GM18907 (cell line): Measurements from ENCODE around the gene SIRPB2.
A peak's percentile ranks its signal among the peaks of the same experiment; 100 is the strongest.

ENCODE experiments used
- ATAC-seq: cut with Tn5 transposase; IDR thresholded peaks from one replicate; pipeline ENCODE4 v1.9.1; 2021; ENCODE audit warnings: mild to moderate bottlenecking, moderate library complexity; ENCODE audit not compliant: unreplicated experiment

SIRPB2 gene

DNA sequence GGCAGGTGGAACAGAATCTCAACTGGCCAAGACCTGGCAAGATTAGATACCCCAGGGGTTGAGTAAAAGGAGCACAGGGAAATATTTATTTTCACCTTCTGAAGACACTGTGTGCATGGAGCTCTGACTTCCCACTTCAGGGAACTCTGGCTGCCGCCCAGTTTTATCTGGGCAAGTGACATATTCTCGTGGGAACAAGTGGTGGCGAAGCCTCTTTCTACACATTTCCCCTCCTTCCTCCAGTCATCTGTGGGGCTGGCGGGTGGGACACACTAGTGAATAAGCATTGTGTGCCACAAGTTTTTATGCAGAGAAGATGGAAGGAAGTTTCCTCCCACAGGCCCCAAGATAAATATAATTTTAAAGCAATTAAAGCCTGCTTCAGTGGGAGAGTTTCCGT, 48.1 kb downstream of the SIRPB2 start:
- no peak for ATAC-seq

DNA sequence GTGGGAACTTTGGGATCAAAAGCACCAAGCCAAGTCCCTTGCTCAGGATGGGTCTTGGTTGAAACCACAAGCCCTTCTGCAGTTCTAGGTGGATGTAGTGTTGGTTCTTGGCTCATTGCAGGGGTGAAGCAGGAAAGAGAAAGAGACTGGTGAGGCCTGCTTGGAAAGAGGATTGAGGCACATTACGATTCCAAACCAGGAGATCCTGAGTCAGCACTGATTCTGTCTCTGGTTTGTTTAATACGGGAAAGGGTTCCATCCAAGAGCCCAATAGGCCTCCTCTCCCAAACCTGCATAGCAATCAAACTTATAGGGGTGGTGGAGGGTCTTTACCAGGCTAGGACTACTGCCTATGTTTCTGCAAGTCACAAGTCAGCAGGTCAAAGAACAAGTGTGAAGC, 48.9 kb downstream of the SIRPB2 start:
- no peak for ATAC-seq

DNA sequence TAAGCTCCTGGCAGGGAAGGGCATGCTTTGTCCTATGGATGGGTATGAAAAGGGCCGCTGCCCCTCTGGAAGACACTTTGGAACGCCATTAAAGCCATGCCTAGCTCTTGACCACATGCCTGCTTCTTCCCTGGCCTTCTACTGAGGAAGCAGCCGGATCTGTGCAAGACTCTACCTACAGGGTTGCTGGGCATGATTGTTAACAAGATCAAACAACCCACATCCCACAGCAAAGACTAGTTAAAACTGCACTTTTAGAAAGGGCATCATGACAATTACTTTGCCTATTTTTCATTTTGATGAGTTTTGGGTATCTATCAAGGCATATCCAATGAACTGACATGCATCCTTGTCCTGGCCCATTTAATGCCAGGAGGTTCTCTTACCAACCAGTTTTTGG, 50.1 kb downstream of the SIRPB2 start:
- no peak for ATAC-seq

DNA sequence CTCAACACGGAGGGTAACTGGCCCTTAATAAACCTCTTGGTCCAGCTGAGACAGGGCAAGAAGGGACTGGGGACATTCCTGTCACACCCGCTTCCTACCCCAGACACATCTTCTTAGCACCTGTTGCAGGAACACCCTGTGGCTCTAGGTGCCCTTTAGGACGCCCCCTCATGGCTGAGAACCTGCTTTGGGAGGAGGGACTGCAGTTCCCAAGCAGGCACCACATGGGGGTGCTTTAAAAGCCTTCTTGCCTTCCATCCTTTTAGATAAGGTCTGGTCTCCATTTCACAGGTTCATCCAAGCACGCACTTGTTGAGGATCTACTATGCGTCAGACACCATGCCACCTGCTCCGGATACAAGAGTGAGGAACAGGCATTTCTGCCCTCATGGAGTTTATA, 51.2 kb downstream of the SIRPB2 start:
- no peak for ATAC-seq

DNA sequence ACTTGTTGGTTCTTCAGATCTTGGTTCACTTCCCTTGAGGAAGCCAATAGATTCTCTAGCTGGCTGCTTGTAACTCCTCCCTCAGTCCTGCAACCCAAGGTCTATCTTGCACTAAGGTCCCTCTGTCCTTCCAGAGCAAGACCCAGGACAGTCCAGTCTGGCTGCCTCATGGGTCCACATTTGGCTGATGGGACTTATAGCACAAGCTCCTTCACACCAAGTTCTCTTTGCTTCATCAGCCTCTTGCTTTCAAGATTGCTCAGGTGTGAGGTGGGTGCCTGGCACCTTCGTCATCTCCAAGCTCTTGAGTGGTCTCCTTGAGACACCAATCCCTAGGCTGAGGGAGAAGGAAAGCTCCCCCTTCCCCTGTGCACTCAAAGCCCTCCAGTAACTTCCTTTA, 52.9 kb downstream of the SIRPB2 start:
- ATAC-seq, result no peak

DNA sequence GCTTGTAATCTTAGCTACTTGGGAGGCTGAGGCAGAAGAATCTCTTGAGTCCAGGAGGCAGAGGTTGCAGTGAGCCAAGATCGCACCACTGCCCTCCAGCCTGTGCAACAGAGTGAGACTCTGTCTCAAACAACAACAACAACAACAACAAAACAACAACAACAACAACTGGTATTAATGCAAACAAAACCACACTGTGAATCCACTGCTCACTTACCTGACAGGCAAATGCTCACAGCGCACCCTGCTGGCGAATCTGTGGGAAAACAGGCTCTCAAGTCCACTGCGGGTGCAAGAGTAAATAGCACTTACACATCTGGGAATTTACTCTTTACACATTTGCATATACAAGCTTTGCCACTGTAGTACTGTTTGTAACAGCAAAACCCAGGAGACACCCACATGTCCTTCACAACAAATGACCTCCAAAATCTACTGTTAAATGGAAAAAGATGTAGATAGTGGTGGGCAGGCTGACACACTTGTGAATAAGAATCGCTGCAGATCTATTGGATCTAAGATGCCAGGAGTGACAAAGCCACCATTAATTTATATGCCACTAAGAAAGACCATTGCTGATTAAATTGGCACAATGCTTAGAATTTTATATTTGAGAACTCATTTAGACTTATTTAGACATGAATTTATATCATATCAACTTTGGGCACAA, 53.9 kb downstream of the SIRPB2 start:
- no peak for ATAC-seq

DNA sequence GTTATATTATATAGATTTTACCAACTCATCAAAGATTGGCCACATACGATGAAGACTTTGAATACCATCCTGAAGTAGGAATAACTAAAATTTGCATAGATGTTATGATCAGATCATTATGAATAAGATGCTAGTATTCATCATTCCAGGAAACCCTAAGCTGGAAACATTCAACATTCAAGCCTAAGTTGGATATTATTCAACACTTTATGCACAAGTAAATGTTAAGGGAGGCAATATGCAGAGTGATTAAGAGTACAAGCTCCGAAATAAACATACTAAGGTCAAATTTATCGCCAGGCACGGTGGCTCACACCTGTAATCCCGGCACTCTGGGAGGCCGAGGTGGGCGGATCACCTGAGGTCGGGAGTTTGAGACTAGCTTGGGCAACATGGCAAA, 55.0 kb downstream of the SIRPB2 start:
- ATAC-seq, result no peak

DNA sequence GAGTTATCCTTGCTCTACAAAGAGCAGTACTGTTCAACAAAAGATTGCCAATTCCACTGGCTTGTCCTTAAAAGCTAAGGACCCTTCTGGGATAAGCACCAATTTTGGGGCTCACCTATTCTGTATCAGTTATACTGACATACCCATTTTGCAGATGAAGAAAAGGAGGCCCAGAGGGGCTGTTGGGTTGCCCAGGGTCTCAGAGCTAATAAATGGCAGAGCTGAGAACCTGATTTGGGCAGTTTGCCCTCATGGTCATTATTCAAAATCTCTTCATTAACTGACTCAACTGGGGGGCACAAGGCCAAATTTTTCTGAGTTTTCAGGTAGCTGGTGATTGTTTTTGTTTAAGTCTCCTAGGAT, 55.9 kb downstream of the SIRPB2 start:
- ATAC-seq, result no peak

DNA sequence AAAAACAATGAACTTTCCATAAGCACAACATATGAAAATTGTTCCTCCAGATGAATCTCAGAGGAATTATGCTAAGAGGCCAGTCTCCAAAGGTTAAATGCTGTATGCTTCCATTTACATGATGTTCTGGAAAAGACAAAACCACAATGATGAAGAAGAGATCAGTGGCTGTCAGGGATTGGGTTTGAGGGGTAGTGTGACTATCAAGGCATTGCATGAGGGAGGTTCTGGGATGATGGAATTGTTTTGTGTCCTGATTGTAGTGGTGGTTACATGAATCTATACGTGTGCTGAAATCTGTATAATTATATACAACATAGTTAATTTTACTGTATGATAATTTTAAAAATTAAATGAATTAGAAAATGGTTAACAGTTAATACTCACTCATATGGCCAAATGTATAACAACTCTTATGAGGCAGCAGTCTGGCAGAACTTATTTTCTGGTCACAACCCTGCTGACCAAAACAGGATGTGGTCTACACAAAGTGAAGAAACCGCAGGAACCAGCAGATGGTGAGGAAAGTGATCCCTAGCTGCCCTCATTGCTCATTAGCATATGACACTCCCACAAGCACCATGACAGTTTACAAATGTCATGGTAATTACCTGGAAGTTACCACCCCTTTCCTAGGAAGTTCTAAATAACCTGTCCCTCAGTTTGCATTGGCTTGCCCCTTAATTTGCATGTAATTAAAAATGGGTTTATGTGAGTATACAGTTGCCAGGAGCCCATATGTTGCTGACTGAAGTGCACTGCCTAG, 56.5 kb downstream of the SIRPB2 start:
- peak; percentile 87 for ATAC-seq

DNA sequence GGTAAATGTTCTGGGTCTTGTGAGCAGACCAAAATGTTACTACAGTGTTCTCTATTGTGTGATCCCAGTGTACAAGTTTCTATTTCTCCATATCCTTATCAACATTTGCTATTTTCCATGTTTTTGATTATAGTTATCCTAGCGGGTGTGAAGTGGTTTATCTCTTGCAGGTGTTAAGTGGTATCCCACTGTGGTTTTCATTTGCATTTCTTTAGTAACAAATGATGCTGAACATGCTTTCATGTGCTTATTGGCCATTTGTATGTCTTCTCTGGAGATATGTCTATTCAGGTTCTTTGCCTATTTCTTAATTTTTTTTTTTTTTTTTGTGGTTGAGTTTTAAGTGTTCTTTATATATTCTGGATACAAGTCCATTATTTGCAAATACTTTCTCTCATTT, 60.1 kb downstream of the SIRPB2 start:
- no peak for ATAC-seq

DNA sequence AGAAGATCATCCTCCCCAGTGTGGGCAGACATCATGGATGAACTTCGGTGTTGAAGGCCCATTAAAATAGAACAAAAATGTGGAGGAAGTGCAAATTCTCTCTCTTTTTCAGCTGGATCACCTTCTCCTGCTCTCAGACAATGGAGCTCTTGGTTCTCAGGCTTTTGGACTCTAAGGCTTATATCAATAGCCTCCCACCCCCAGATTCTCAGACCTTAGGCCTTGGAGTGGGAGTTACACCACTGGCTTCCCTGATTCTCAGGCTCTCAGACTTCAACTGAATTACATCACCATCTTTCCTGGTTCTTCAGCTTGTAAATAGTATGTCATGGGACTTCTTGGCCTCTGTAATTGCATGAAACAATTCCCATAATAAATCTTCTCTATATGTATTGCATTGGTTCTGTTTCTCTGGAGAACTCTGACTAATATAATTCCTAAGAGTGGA, 61.2 kb downstream of the SIRPB2 start:
- no peak for ATAC-seq

DNA sequence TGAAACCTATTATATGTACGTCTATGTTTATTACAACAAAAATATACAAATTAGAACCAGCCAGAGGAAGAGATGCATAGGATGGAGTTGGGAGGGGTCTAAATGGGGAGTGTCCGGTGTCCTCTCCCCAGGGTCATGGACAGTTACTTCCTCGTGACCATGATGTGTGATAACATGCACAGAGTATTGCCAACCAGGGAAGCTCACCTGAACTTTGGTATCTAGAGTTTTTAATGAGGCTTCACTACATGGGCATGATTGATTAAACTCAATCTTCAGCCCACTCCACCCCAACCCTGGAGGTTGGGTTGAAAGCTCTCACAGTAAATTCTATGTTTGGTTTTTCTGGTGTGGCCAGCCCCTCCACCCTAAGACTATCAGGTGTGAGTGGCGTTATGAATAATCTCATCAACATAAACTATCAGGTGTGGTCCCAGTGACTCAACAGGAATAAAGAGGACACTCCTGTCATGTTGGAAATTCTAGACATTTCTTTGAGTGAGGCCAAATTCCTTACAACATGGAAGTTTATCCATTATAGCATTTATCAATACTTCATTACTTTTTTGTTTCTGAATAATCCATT, 62.0 kb downstream of the SIRPB2 start:
- ATAC-seq, result no peak

DNA sequence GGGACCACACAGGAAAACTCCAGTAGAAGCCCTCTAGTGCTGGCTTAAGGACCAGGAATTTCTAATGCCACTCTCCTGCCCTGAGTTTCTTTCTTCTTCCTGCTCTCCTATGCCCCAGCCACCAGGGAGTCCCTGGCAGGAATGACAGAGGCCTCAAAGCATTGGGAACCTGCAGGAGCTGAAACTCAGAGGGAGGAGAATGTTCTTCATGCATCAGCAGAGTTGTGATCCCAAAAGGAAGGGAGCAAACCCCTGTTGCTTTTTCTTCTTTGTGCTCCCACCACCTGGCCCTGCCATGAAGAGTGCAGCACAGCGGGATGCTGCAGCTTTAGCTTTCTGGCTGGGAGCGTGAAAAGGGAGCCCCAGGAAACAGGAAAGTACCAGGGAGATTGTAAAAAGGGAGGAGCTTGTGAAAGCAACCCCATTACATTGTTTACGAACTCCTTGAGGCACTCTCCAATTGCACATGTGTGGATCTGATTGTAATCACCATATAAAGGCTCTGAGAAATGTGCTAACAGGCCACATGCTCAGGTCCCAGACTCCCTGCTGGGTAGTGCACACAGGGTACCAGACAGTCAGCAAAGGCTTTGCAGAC, 63.7 kb downstream of the SIRPB2 start:
- no peak for ATAC-seq

DNA sequence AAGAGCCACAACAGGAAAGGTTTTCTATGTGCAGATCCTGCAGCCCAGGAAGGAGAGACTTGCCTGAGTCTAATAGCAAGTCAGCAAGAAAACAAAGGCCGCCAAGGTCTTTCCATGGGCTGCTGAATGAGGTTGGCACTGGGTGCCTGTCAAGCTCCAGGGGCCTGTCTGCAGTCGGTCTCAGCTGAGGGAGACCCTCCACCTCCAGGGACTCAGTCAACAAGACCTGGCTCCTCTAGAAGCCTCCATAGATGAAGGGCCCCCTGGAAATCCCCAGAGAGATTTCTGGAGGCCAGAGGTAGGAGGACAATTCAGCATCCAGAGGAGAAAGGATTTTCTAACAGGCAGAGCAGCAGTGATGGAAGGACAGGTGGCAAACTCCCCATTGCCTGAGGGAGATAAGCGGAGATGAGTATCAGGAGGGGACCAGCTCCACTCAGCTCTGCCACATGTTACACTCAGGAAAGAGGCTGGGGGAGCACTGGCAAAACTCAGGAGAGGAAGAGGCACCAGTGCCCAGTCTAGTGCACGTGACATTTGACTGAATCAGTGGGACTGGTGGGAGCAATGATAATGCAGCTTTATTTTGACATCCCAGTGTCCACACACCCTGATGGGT, 64.9 kb downstream of the SIRPB2 start:
- ATAC-seq, result no peak
